GM23338 (cell line): ENCODE data around the gene NFAT5. TPM values are rescaled to one million over a fixed set of nuclear protein-coding genes. Genes with fewer than 3 reads are reported as not detected.
A peak's percentile ranks its signal among the peaks of the same experiment; 100 is the strongest.

Experiments
- ATAC-seq: fragments of 200-7000 bp; cut with Tn5 transposase; 3 replicates; pipeline ENCODE4 v1.9.1; 2020
- DNase-seq: peaks from one replicate; pipeline ENCODE4 v3.0.0-alpha.2; 2015; ENCODE audit warnings: low spot score
- H2AFZ ChIP-seq: fragments of 200-600 bp; sonication (generic); 2 replicates; pipeline ENCODE4 v1.8.0; 2016; ENCODE audit warnings: antibody characterized with exemption, mild to moderate bottlenecking, moderate library complexity
- H3F3A ChIP-seq: fragments of 200-600 bp; sonication (generic); replicated peaks from 2 replicates; pipeline ENCODE4 v1.8.0; 2017; ENCODE audit warnings: antibody characterized with exemption, mixed run types, low read depth
- H3K27ac ChIP-seq: fragments of 200-600 bp; sonication (generic); 2 replicates; pipeline ENCODE4 v1.6.1; 2016; ENCODE audit warnings: low read depth
- H3K27me3 ChIP-seq: fragments of 200-600 bp; sonication (generic); 2 replicates; pipeline ENCODE4 v1.8.0; 2016; ENCODE audit warnings: mild to moderate bottlenecking, mixed run types, moderate library complexity; ENCODE audit not compliant: insufficient read depth
- H3K36me3 ChIP-seq: fragments of 200-600 bp; sonication (generic); 2 replicates; pipeline ENCODE4 v1.8.0; 2016; ENCODE audit warnings: mild to moderate bottlenecking; ENCODE audit not compliant: insufficient read depth
- H3K4me1 ChIP-seq: fragments of 200-600 bp; sonication (generic); 2 replicates; pipeline ENCODE4 v1.8.0; 2016; ENCODE audit warnings: mild to moderate bottlenecking, moderate library complexity; ENCODE audit not compliant: insufficient read depth
- H3K4me2 ChIP-seq: fragments of 200-600 bp; sonication (generic); 2 replicates; pipeline ENCODE4 v1.7.1; 2017; ENCODE audit warnings: mixed run types
- H3K4me3 ChIP-seq: fragments of 200-600 bp; sonication (generic); 2 replicates; pipeline ENCODE4 v1.6.1; 2016; ENCODE audit warnings: mixed run types
- H3K79me2 ChIP-seq: fragments of 200-600 bp; sonication (generic); replicated peaks from 2 replicates; pipeline ENCODE4 v1.8.0; 2017; ENCODE audit warnings: mild to moderate bottlenecking; ENCODE audit not compliant: insufficient read depth
- H3K9me2 ChIP-seq: fragments of 200-600 bp; sonication (generic); 2 replicates; pipeline ENCODE4 v1.8.0; 2017; ENCODE audit not compliant: insufficient read depth
- H4K20me1 ChIP-seq: fragments of 200-600 bp; sonication (generic); replicated peaks from 2 replicates; pipeline ENCODE4 v1.8.0; 2017; ENCODE audit warnings: mild to moderate bottlenecking; ENCODE audit not compliant: insufficient read depth
- H3K27ac Mint-ChIP-seq: 2 replicates; pipeline ENCODE4 v1.8.0; 2020; ENCODE audit warnings: inconsistent platforms, mild to moderate bottlenecking, moderate library complexity, mixed read lengths
- H3K27me3 Mint-ChIP-seq: 3 replicates; pipeline ENCODE4 v1.8.0; 2022; ENCODE audit warnings: low read depth, mild to moderate bottlenecking, moderate library complexity, mixed read lengths, inconsistent platforms; ENCODE audit not compliant: insufficient read depth, poor library complexity
- H3K36me3 Mint-ChIP-seq: 3 replicates; pipeline ENCODE4 v1.8.0; 2021; ENCODE audit warnings: low read depth, mild to moderate bottlenecking, inconsistent platforms, moderate library complexity, mixed read lengths
- H3K4me1 Mint-ChIP-seq: 3 replicates; pipeline ENCODE4 v1.8.0; 2020; ENCODE audit warnings: mild to moderate bottlenecking, inconsistent platforms, mixed read lengths
- H3K4me3 Mint-ChIP-seq: 3 replicates; pipeline ENCODE4 v1.8.0; 2021; ENCODE audit warnings: moderate library complexity, mild to moderate bottlenecking, inconsistent platforms, mixed read lengths
- H3K9me3 Mint-ChIP-seq: 3 replicates; pipeline ENCODE4 v1.8.0; 2020; ENCODE audit warnings: moderate library complexity, mild to moderate bottlenecking, inconsistent platforms, mixed read lengths
- CREB1 ChIP-seq: fragments of 250-450 bp; sonication (Bioruptor Pico); IDR thresholded peaks from 2 replicates; pipeline ENCODE4 v1.5.0; 2020; ENCODE audit warnings: low read depth, mild to moderate bottlenecking, moderate library complexity
- CTCF ChIP-seq, 2 experiments: fragments of 200-600 bp in 1 of 2; sonication (generic) in 1 of 2; conservative IDR thresholded peaks; 2 replicates each; pipeline versions ENCODE4 v1.5.1 to v1.6.1; 2016 to 2017; ENCODE audit warnings: antibody characterized with exemption in 2 of 2, low read depth in 2 of 2, mild to moderate bottlenecking in 2 of 2, moderate library complexity in 1 of 2
- ETS1 ChIP-seq: IDR thresholded peaks from 2 replicates; pipeline ENCODE4 v1.6.1; 2016; ENCODE audit warnings: antibody characterized with exemption
- EZH2 ChIP-seq: fragments of 200-600 bp; sonication (generic); IDR thresholded peaks from one replicate; pipeline ENCODE4 v1.8.0; 2017; ENCODE audit warnings: antibody characterized with exemption, mild to moderate bottlenecking, low read depth; ENCODE audit not compliant: unreplicated experiment
- EZH2phosphoT487 ChIP-seq: fragments of 200-600 bp; sonication (generic); IDR thresholded peaks from one replicate; pipeline ENCODE4 v1.8.1; 2018; ENCODE audit warnings: antibody characterized with exemption; ENCODE audit not compliant: unreplicated experiment
- JUNB ChIP-seq: IDR thresholded peaks from one replicate; pipeline ENCODE4 v1.6.1; 2016; ENCODE audit warnings: antibody characterized with exemption; ENCODE audit not compliant: unreplicated experiment
- NANOG ChIP-seq: IDR thresholded peaks from 2 replicates; pipeline ENCODE4 v1.6.1; 2016; ENCODE audit warnings: antibody characterized with exemption, borderline replicate concordance
- POLR2AphosphoS5 ChIP-seq: IDR thresholded peaks from 2 replicates; pipeline ENCODE4 v1.6.1; 2016; ENCODE audit warnings: antibody characterized with exemption, low read depth
- STAT1 ChIP-seq: IDR thresholded peaks from one replicate; pipeline ENCODE4 v1.6.1; 2016; ENCODE audit warnings: antibody characterized with exemption; ENCODE audit not compliant: unreplicated experiment
- ZNF114 ChIP-seq: fragments of 250-450 bp; sonication (Bioruptor Pico); IDR thresholded peaks from 2 replicates; pipeline ENCODE4 v1.5.0; 2020; ENCODE audit warnings: mild to moderate bottlenecking, moderate library complexity
- ZNF331 ChIP-seq: fragments of 250-450 bp; sonication (Bioruptor Pico); IDR thresholded peaks from 2 replicates; pipeline ENCODE4 v1.5.0; 2020; ENCODE audit warnings: low read depth, mild to moderate bottlenecking, moderate library complexity
- polyA plus RNA-seq: library from polyadenylated mRNA; unstranded; fragments of >200 nt; fragmentation: Nextera tagmentation; extraction: Ambion mirVana; gene quantifications from 2 replicates; pipeline ENCODE4 v1.2.1, GENCODE V29; 2016
- total RNA-seq: library from RNA; depleted of rRNA; stranded (reverse); fragments of >200 nt; shearing (Covaris generic); gene quantifications from 2 replicates; pipeline ENCODE4 v1.2.3, GENCODE V29; 2014
- TF ChIP-seq, protein P1 (sequence below): IDR thresholded peaks from one replicate; pipeline ENCODE4 v1.6.1; 2018; ENCODE audit warnings: antibody characterized with exemption; ENCODE audit not compliant: unreplicated experiment
- TF ChIP-seq, protein P2 (sequence below): fragments of 250-450 bp; sonication (Bioruptor Pico); IDR thresholded peaks from 2 replicates; pipeline ENCODE4 v1.5.0; 2020; ENCODE audit warnings: mild to moderate bottlenecking, moderate library complexity

Gene NFAT5
- total and polyA plus RNA-seq, 2 experiments from 2014 or later, result 10.6 to 27.0 TPM

DNA sequence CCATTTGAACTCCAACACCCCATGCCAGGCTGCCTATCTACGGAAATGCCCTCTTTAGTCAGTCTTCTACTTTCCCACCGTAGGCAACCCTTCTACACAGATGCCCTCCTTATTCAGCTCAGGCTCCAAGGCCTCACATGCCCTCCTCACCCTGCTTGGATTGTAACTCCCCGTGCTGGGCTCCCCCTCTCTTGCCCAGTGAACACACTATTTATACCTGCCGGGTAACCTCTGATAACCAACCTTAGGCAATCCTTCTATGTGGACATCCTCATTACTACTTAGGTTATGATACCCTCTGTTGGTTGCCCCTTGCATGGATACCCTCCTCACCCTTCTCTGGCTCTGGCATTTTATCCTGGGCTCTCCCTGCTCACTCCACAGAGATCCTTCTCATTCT lies 50.3 kb downstream of the NFAT5 start:
- Histone ChIP-seq H3K9me2 (no peaks in the 10 kb centered on the region), H2AFZ (no peak overlapping the region), H4K20me1 (peaks cover 8% of the 10 kb centered on the region), H3K4me3 (no peak overlapping the region), H3K4me1 (peaks cover 4% of the 10 kb centered on the region; the same call in 1 of the 2 replicates), H3K36me3 (peaks cover 4% of the 10 kb centered on the region; the same call in 1 of the 2 replicates), H3K79me2 (peaks cover 47% of the 10 kb centered on the region), H3F3A (no peaks in the 10 kb centered on the region), H3K4me2 (no peak overlapping the region), H3K27ac (no peak overlapping the region), H3K27me3 (no peaks in the 10 kb centered on the region)
- no peak for TF ChIP-seq ZNF331
- TF ChIP-seq, protein P1, sequence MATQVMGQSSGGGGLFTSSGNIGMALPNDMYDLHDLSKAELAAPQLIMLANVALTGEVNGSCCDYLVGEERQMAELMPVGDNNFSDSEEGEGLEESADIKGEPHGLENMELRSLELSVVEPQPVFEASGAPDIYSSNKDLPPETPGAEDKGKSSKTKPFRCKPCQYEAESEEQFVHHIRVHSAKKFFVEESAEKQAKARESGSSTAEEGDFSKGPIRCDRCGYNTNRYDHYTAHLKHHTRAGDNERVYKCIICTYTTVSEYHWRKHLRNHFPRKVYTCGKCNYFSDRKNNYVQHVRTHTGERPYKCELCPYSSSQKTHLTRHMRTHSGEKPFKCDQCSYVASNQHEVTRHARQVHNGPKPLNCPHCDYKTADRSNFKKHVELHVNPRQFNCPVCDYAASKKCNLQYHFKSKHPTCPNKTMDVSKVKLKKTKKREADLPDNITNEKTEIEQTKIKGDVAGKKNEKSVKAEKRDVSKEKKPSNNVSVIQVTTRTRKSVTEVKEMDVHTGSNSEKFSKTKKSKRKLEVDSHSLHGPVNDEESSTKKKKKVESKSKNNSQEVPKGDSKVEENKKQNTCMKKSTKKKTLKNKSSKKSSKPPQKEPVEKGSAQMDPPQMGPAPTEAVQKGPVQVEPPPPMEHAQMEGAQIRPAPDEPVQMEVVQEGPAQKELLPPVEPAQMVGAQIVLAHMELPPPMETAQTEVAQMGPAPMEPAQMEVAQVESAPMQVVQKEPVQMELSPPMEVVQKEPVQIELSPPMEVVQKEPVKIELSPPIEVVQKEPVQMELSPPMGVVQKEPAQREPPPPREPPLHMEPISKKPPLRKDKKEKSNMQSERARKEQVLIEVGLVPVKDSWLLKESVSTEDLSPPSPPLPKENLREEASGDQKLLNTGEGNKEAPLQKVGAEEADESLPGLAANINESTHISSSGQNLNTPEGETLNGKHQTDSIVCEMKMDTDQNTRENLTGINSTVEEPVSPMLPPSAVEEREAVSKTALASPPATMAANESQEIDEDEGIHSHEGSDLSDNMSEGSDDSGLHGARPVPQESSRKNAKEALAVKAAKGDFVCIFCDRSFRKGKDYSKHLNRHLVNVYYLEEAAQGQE, result no peak
- no peak for TF ChIP-seq JUNB
- no peak for TF ChIP-seq ETS1
- TF ChIP-seq CREB1, result no peak
- no peak for TF ChIP-seq NANOG
- TF ChIP-seq, protein P2, sequence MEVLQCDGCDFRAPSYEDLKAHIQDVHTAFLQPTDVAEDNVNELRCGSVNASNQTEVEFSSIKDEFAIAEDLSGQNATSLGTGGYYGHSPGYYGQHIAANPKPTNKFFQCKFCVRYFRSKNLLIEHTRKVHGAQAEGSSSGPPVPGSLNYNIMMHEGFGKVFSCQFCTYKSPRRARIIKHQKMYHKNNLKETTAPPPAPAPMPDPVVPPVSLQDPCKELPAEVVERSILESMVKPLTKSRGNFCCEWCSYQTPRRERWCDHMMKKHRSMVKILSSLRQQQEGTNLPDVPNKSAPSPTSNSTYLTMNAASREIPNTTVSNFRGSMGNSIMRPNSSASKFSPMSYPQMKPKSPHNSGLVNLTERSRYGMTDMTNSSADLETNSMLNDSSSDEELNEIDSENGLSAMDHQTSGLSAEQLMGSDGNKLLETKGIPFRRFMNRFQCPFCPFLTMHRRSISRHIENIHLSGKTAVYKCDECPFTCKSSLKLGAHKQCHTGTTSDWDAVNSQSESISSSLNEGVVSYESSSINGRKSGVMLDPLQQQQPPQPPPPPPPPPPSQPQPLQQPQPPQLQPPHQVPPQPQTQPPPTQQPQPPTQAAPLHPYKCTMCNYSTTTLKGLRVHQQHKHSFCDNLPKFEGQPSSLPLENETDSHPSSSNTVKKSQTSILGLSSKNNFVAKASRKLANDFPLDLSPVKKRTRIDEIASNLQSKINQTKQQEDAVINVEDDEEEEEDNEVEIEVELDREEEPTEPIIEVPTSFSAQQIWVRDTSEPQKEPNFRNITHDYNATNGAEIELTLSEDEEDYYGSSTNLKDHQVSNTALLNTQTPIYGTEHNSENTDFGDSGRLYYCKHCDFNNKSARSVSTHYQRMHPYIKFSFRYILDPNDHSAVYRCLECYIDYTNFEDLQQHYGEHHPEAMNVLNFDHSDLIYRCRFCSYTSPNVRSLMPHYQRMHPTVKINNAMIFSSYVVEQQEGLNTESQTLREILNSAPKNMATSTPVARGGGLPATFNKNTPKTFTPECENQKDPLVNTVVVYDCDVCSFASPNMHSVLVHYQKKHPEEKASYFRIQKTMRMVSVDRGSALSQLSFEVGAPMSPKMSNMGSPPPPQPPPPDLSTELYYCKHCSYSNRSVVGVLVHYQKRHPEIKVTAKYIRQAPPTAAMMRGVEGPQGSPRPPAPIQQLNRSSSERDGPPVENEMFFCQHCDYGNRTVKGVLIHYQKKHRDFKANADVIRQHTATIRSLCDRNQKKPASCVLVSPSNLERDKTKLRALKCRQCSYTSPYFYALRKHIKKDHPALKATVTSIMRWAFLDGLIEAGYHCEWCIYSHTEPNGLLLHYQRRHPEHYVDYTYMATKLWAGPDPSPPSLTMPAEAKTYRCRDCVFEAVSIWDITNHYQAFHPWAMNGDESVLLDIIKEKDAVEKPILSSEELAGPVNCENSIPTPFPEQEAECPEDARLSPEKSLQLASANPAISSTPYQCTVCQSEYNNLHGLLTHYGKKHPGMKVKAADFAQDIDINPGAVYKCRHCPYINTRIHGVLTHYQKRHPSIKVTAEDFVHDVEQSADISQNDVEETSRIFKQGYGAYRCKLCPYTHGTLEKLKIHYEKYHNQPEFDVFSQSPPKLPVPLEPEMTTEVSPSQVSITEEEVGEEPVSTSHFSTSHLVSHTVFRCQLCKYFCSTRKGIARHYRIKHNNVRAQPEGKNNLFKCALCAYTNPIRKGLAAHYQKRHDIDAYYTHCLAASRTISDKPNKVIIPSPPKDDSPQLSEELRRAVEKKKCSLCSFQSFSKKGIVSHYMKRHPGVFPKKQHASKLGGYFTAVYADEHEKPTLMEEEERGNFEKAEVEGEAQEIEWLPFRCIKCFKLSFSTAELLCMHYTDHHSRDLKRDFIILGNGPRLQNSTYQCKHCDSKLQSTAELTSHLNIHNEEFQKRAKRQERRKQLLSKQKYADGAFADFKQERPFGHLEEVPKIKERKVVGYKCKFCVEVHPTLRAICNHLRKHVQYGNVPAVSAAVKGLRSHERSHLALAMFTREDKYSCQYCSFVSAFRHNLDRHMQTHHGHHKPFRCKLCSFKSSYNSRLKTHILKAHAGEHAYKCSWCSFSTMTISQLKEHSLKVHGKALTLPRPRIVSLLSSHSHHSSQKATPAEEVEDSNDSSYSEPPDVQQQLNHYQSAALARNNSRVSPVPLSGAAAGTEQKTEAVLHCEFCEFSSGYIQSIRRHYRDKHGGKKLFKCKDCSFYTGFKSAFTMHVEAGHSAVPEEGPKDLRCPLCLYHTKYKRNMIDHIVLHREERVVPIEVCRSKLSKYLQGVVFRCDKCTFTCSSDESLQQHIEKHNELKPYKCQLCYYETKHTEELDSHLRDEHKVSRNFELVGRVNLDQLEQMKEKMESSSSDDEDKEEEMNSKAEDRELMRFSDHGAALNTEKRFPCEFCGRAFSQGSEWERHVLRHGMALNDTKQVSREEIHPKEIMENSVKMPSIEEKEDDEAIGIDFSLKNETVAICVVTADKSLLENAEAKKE (CRISPR knock-in tag), result no peak
- no peak for TF ChIP-seq STAT1
- no peak for TF ChIP-seq ZNF114 (CRISPR knock-in tag)
- TF ChIP-seq EZH2phosphoT487, result no peak
- no peak for TF ChIP-seq CTCF (conservative IDR thresholded peaks at IDR 0.05; ENCODE audit: low read depth in 2 of 2)
- no peak for TF ChIP-seq EZH2
- no peak for TF ChIP-seq POLR2AphosphoS5
- no peaks in the 10 kb centered on the region for H3K36me3 Mint-ChIP-seq
- peak overlapping the region; percentile 10; the same call in 1 of the 2 replicates for H3K27ac Mint-ChIP-seq
- peaks cover 5% of the 10 kb centered on the region for H3K27me3 Mint-ChIP-seq
- no peaks in the 10 kb centered on the region for H3K9me3 Mint-ChIP-seq
- no peak overlapping the region for H3K4me3 Mint-ChIP-seq
- DNase-seq (no peak), ATAC-seq (peak; percentile 51; the same call in 2 of the 3 replicates)
- H3K4me1 Mint-ChIP-seq, result peaks cover 21% of the 10 kb centered on the region
